PC-3 (cell line): ENCODE data around the gene SLC1A5. TPM values are rescaled to one million over a fixed set of nuclear protein-coding genes. Genes with fewer than 3 reads are reported as not detected.
A peak's percentile ranks its signal among the peaks of the same experiment; 100 is the strongest.
"Not testable (repeated sequence)": the region's sequence is repeated elsewhere in the genome, so short reads cannot be mapped to it uniquely, and the experiment has no call there.

Experiments used
- ATAC-seq: fragments of 200-7000 bp; cut with Tn5 transposase; 2 replicates; pipeline ENCODE4 v1.9.1; 2020; ENCODE audit warnings: mild to moderate bottlenecking, moderate library complexity
- BruUV-seq: library from RNA; stranded (reverse); fragments of 400-500 nt; replicated peaks from 2 replicates; lab custom pipeline; 2021; lab: Mats Ljungman, UMichigan
- CTCF ChIA-PET: fragments of 300-600 bp; sonication (Branson Sonifier 250); formaldehyde crosslinking; loops from one replicate; lab custom pipeline; 2022; ENCODE audit warnings: antibody characterized with exemption; lab: Charles Lee
- POLR2A ChIA-PET: fragments of 300-600 bp; sonication (Branson Sonifier 250); formaldehyde crosslinking; loops from one replicate; lab custom pipeline; 2022; ENCODE audit warnings: antibody characterized with exemption; ENCODE audit not compliant: unreplicated experiment; lab: Charles Lee
- DNase-seq: peaks from one replicate; pipeline ENCODE4 v3.0.0-alpha.2; 2015
- H2AFZ ChIP-seq: fragments of 300-600 bp; sonication (generic); 2 replicates; pipeline ENCODE4 v1.6.0; 2016; ENCODE audit warnings: antibody characterized with exemption, low read length
- H3F3A ChIP-seq: fragments of 300-600 bp; sonication (generic); one replicate; pipeline ENCODE4 v1.6.0; 2017; ENCODE audit warnings: antibody characterized with exemption, low read length, control low read depth, mild to moderate bottlenecking; ENCODE audit not compliant: unreplicated experiment
- H3K27ac ChIP-seq: fragments of 300-600 bp; sonication (generic); 2 replicates; pipeline ENCODE4 v1.5.1; 2016; ENCODE audit warnings: mild to moderate bottlenecking, low read length
- H3K27me3 ChIP-seq: fragments of 300-600 bp; sonication (generic); 2 replicates; pipeline ENCODE4 v1.6.1; 2016; ENCODE audit warnings: low read length, mixed read lengths
- H3K36me3 ChIP-seq: fragments of 300-600 bp; sonication (generic); 2 replicates; pipeline ENCODE4 v1.6.1; 2016; ENCODE audit warnings: low read depth, mixed run types, low read length, mixed read lengths
- H3K4me1 ChIP-seq: fragments of 300-600 bp; sonication (generic); 2 replicates; pipeline ENCODE4 v1.5.1; 2016; ENCODE audit warnings: low read length; ENCODE audit not compliant: insufficient read depth
- H3K4me2 ChIP-seq: fragments of 300-600 bp; sonication (generic); 2 replicates; pipeline ENCODE4 v1.6.0; 2016; ENCODE audit warnings: low read length
- H3K4me3 ChIP-seq: fragments of 300-600 bp; sonication (generic); 2 replicates; pipeline ENCODE4 v1.5.1; 2016; ENCODE audit warnings: mild to moderate bottlenecking, low read length, mixed read lengths
- H3K79me2 ChIP-seq: fragments of 300-600 bp; sonication (generic); 2 replicates; pipeline ENCODE4 v1.6.1; 2017; ENCODE audit warnings: low read length, mixed read lengths
- H3K9ac ChIP-seq: fragments of 300-600 bp; sonication (generic); 2 replicates; pipeline ENCODE4 v1.6.0; 2016; ENCODE audit warnings: mild to moderate bottlenecking, low read length
- H3K9me2 ChIP-seq: fragments of 300-600 bp; sonication (generic); replicated peaks from 2 replicates; pipeline ENCODE4 v1.6.1; 2016; ENCODE audit warnings: mixed run types, low read length, mixed read lengths
- H3K9me3 ChIP-seq: fragments of 300-600 bp; sonication (generic); 2 replicates; pipeline ENCODE4 v1.6.1; 2016; ENCODE audit warnings: low read length, mixed read lengths
- H4K20me1 ChIP-seq: fragments of 300-600 bp; sonication (generic); 2 replicates; pipeline ENCODE4 v1.6.1; 2016; ENCODE audit warnings: low read length, mixed read lengths
- EZH2 ChIP-seq: fragments of 300-600 bp; sonication (generic); IDR thresholded peaks from one replicate; pipeline ENCODE4 v1.6.1; 2017; ENCODE audit warnings: antibody characterized with exemption, mild to moderate bottlenecking, low read length; ENCODE audit not compliant: unreplicated experiment
- EZH2phosphoT487 ChIP-seq: fragments of 300-600 bp; sonication (generic); IDR thresholded peaks from 2 replicates; pipeline ENCODE4 v1.6.1; 2018; ENCODE audit warnings: mild to moderate bottlenecking, antibody characterized with exemption, low read length, borderline replicate concordance
- intact Hi-C: fragments of 100-400 bp; cut with micrococcal nuclease; formaldehyde crosslinking; loops from 2 replicates; pipeline ENCODE4 v1.9.0; 2023
- total RNA-seq: library from RNA; depleted of rRNA; stranded (reverse); fragments of >200 nt; gene quantifications from 2 replicates; pipeline ENCODE4 v1.2.3, GENCODE V29; 2014
- TF ChIP-seq, protein P1 (sequence below): fragments of 300-600 bp; sonication (generic); conservative IDR thresholded peaks from 2 replicates; pipeline ENCODE4 v1.5.1; 2017; ENCODE audit warnings: antibody characterized with exemption, low read depth, mild to moderate bottlenecking, low read length

The SLC1A5 gene
- total RNA-seq, 1 experiment from 2014 or later, result 97.4 TPM

DNA sequence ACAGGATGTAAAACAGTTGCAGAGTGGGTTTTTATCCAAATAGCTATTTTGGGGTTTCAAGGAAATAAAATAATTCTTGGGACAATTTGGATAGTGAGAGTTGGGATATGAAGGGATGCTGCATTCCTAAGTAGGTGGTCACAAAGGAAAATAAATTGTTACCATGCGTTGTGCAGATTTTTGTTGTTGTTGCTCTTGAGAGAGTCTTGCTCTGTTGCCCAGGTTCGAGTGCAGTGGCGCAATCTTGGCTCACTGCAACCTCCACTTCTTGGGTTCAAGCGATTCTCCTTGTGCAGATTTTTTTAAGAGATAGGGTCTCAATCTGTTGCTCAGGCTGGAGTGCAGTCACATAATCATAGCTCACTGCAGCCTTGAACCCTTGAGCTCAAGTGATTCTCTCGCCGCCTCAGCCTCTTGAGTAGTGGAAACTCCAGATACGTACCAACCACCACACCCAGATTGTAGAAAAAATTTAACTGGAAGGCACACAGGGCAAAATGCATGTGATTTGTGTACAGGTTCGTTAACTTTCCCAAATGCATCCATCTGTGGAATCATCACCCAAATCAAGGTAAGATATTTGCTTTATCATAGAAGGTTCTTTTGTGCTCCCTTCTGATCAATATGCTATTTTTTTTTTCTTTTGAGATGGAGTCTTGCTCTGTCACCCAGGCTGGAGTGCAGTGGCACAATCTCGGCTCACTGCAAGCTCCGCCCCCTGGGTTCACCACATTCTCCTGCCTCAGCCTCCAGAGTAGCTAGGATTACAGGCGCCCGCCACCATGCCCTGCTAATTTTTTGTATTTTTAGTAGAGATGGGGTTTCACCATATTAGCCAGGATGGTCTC lies 16.0 kb downstream of the SLC1A5 start:
- Histone ChIP-seq H3F3A (no peaks in the 10 kb centered on the region), H3K79me2 (no peaks in the 10 kb centered on the region), H3K36me3 (peaks cover 14% of the 10 kb centered on the region), H3K4me3 (no peak overlapping the region), H3K4me2 (no peak overlapping the region), H2AFZ (no peak overlapping the region), H3K27ac (no peak overlapping the region), H3K4me1 (no peaks in the 10 kb centered on the region), H3K9me2 (no peaks in the 10 kb centered on the region), H4K20me1 (no peaks in the 10 kb centered on the region), H3K9me3 (no peaks in the 10 kb centered on the region), H3K9ac (no peak overlapping the region), H3K27me3 (no peaks in the 10 kb centered on the region)
- intact Hi-C loops, result no loop called here
- CTCF ChIA-PET, result no interaction called here
- BruUV-seq, result no TSS peak
- POLR2A ChIA-PET, result no interaction called here
- ATAC-seq (no peak), DNase-seq (no peak)
- TF ChIP-seq, protein P1, sequence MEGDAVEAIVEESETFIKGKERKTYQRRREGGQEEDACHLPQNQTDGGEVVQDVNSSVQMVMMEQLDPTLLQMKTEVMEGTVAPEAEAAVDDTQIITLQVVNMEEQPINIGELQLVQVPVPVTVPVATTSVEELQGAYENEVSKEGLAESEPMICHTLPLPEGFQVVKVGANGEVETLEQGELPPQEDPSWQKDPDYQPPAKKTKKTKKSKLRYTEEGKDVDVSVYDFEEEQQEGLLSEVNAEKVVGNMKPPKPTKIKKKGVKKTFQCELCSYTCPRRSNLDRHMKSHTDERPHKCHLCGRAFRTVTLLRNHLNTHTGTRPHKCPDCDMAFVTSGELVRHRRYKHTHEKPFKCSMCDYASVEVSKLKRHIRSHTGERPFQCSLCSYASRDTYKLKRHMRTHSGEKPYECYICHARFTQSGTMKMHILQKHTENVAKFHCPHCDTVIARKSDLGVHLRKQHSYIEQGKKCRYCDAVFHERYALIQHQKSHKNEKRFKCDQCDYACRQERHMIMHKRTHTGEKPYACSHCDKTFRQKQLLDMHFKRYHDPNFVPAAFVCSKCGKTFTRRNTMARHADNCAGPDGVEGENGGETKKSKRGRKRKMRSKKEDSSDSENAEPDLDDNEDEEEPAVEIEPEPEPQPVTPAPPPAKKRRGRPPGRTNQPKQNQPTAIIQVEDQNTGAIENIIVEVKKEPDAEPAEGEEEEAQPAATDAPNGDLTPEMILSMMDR, result no peak
- TF ChIP-seq EZH2, result no peak
- TF ChIP-seq EZH2phosphoT487, result no peak

DNA sequence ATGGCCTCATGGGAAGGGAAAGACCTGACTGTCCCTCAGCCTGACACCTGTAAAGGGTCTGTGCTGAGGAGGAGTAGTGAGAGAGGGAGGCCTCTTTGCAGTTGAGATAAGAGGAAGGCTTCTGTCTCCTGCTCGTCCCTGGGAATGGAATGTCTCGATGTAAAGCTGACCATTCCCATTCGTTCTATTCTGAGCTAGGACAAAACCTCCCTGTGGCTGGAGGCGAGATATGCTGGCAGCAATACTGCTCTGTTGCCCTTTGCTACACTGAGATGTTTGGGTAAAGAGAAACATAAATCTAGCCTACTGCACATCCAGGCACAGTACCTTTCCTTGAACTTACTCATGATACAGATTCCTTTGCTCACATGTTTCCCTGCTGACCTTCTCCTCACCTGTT lies 19.6 kb downstream of the SLC1A5 start:
- H3K79me2 ChIP-seq, H3K4me3 ChIP-seq, H3K9me3 ChIP-seq, intact Hi-C loops, H4K20me1 ChIP-seq, H3K4me1 ChIP-seq, CTCF ChIA-PET, H3K27me3 ChIP-seq, H3K4me2 ChIP-seq, H2AFZ ChIP-seq, ATAC-seq, POLR2A ChIA-PET, H3F3A ChIP-seq, H3K27ac ChIP-seq, H3K9me2 ChIP-seq, H3K36me3 ChIP-seq, H3K9ac ChIP-seq, BruUV-seq, DNase-seq: not testable (repeated sequence)

- DNase-seq (peak; percentile 50), ATAC-seq (peak; percentile 45; the same call in 1 of the 2 replicates)
- ChIA-PET CTCF (interaction anchor here (0.6 kb wide), 1 partner anchor 74 kb away, joined by 3 read pairs; no protein-coding TSS in a partner anchor), POLR2A (no interaction called here)
- H3K4me2 ChIP-seq, result no peak overlapping the region
- TF ChIP-seq EZH2, result no peak
- TF ChIP-seq, protein P1, result peak; percentile 83
- no peaks in the 10 kb centered on the region for H3K9me2 ChIP-seq
- peak overlapping the region; percentile 57; the same call in 1 of the 2 replicates for H2AFZ ChIP-seq
- H3K4me3 ChIP-seq, result no peak overlapping the region
- H3K27me3 ChIP-seq, result no peaks in the 10 kb centered on the region
- no peak overlapping the region for H3K9ac ChIP-seq
- no peaks in the 10 kb centered on the region for H4K20me1 ChIP-seq
- no peaks in the 10 kb centered on the region for H3K9me3 ChIP-seq
- no peaks in the 10 kb centered on the region for H3K4me1 ChIP-seq
- H3K27ac ChIP-seq, result no peak overlapping the region
- no peaks in the 10 kb centered on the region for H3K36me3 ChIP-seq
- intact Hi-C loops, result no loop called here
- H3F3A ChIP-seq, result no peaks in the 10 kb centered on the region
- H3K79me2 ChIP-seq, result no peaks in the 10 kb centered on the region
- no TSS peak for BruUV-seq
Observed at GRCh38 chr19:46766569-46767317, 21.7 kb downstream of the SLC1A5 start.
